Activated T-cell treated with anti-CD3 and anti-CD28 coated beads for 24 hours (primary cell): ENCODE results near the gene BMP2K.
"Not testable (repeated sequence)": the region's sequence is repeated elsewhere in the genome, so short reads cannot be mapped to it uniquely, and the experiment has no call there.

ENCODE experiments used
- DNase-seq: peaks from one replicate; pipeline ENCODE4 v3.0.0-alpha.2; 2020; ENCODE audit warnings: low read depth

Gene BMP2K

GRCh38 chr4:78864405-78865024 lies 88.4 kb downstream of the BMP2K start:
- no peak for DNase-seq

GRCh38 chr4:78865451-78865850 lies 89.3 kb downstream of the BMP2K start:
- DNase-seq, result no peak

DNA sequence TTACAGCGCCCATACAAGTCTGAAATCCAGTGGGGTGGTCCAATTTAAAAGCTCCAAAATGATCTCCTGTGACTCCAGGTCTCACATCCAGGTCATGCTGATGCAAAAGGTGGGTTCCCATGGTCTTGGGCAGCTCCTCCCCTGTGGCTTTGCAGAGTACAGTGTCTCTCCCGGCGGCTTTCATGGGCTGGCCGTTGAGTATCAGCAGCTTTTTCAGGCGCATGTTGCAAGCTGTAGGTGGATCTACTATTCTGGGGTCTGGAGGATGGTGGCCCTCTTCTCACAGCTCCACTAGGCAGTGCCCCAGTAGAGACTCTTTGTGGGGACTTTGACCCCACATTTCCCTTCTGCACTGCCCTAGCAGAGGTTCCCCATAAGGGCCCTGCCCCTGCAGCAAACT lies 92.6 kb downstream of the BMP2K start:
- not testable (repeated sequence) for DNase-seq

DNA sequence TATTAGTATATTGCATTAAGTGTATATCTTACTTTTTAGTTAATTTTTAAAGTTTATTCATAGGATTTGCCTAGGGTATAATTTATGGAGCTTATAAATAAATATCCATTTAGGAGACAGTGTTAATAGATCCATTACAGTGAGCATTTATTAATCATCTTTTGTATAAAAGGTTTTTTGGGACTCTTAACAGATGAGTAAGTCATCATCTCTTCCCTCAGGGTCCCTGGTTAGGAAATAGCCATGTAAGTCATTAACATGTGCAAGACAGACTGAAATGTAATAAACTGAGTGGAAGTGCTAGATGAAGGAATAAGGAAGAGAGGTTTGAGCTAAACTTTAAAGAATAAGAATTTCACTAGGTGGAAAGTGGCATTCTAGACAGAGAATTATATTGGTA lies 93.9 kb downstream of the BMP2K start:
- no peak for DNase-seq

GRCh38 chr4:78876568-78877320 lies 100.6 kb downstream of the BMP2K start:
- no peak for DNase-seq

- DNase-seq, result no peak
Observed at GRCh38 chr4:78878031-78878430, 101.9 kb downstream of the BMP2K start.

GRCh38 chr4:78880874-78881492 lies 104.8 kb downstream of the BMP2K start:
- DNase-seq, result no peak

DNA sequence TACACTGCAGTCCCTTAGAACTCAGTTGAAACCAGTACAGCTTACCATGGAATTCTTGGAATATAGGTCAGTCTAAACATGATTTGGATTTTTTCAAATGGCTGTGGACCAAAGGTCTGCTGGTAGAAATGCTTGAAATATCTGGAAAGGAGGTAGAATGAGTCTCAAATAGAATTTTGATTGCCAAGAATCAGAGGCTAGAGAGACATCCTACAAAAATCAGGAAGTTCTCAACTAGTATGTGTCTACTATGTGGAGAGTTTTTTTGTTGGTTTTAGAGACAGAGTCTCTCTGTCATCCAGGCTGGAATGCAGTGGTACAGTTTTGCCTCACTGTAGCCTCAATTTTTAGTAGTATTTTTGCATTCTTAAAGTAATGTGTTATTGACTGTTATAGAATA lies 109.4 kb downstream of the BMP2K start:
- no peak for DNase-seq

DNA sequence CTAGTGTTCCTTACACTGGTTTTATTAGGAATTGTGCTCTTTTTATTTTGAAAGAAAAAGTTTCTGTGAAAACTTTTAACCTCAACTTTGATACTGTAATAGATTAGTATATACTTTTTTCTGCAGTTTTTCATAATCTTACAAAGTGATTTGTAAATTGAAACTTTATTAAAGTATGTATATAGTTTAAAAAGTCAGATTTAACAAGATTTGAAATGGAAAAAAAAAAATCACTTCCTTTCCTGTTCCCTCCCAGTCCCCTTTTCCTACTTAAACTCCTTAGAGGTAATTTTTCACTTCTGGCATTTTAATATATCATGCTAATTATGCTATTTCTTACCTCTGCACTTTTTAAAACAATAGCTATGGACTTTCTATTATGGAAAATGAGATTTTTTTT lies 113.8 kb downstream of the BMP2K start:
- DNase-seq, result no peak

- no peak for DNase-seq
Observed at GRCh38 chr4:78899302-78899701, 123.2 kb downstream of the BMP2K start.

- no peak for DNase-seq
Observed at GRCh38 chr4:78901882-78902281, 125.7 kb downstream of the BMP2K start.

- DNase-seq, result no peak
Observed at GRCh38 chr4:78902298-78902697, 126.1 kb downstream of the BMP2K start.

GRCh38 chr4:78904143-78904542 lies 128.0 kb downstream of the BMP2K start:
- no peak for DNase-seq

- DNase-seq, result no peak
Observed at GRCh38 chr4:78907638-78908037, 131.5 kb downstream of the BMP2K start.

DNA sequence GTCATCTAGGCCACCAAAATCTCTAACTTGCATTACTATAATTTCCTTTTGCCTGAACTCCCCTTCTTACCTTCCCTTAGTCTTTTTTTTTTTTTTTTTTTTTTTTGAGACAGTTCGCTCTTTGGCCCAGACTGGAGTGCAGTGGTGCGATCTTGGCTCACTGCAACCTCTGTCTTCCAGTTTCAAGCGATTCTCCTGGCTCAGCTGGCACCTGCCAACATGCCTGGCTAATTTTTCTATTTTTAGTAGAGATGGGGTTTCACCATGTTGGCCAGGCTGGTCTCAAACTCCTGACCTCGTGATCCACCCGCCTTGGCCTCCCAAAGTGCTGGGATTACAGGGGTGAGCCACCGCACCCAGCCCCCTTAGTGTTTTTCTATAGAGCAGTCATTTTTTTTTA lies 132.8 kb downstream of the BMP2K start:
- not testable (repeated sequence) for DNase-seq

GRCh38 chr4:78910612-78911011 lies 134.5 kb downstream of the BMP2K start:
- no peak for DNase-seq

- DNase-seq, result no peak
Observed at GRCh38 chr4:78922207-78922606, 146.1 kb downstream of the BMP2K start.

DNA sequence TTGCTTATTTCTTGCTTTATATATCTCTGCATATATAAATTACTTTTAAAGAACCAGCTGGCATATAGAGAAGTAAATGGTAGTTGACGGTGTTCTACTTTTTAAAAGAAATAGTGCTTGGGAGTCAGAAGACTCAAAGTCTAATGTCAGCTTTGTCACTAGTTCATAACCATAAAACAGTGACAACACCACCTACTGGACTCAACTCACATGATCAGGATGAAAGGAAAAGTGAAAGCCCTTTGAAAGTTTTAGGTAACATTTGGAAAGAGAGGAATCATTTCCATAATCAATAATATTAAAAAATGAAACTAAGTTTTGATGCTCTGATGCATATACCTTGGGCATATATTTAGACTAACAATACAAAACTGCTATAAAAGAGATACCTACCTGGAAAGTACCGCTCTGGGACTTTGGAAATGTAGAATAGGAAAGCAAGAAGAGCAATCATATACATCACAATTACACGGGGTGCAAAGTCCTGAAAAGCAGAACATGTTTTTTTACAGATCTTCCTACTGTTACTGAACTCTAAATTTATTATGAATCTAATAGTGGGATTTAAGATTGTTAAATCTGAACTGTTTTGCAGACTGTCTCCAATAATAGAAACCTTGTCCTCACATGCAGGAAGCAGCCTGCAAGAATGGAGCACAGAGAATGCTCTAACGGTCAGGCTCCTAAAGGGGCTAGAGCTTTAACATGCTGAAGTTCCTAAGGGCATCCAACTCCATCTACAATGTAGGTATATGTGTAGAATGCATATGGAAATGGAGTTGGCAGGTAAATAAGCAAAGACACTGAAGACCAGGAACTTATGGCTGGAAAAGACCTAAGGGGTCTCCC lies 147.5 kb downstream of the BMP2K start:
- DNase-seq, result no peak

DNA sequence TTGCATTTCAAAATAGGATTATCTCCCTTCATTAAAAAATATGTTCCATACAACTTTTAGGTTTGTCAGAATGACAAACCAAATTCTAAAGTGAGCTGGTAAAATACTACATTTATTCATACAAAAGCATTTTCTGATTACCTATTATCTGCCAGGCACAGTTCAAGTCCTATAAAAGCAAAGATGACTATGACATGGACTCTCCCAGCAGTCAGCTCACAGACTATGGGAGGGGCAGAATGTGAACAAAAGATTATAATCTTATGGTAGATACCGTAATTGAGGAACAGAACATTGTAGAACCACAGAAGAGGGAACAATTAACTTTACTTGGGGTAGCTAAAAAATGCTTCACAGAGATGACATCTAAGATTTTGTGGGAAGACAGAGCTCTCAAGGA lies 150.7 kb downstream of the BMP2K start:
- no peak for DNase-seq

DNA sequence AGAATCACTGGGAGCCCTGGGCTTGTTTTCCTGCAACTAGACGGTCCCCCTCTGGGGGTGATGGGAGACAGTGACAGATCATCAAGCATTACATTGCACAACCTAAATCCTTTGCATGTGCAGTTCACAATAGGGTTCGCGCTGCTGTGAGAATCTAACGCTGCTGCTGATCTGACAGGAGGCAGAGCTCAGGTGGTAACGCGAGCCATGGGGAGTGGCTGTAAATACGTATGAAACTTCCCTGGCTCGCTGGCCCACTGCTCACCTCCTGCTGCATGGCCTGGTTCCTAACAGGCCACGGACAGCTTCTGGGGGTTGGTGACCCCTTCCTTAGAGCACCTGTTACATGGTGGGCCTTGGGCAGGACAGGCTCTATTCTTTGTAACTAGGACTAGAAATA lies 152.7 kb downstream of the BMP2K start:
- DNase-seq, result no peak

DNA sequence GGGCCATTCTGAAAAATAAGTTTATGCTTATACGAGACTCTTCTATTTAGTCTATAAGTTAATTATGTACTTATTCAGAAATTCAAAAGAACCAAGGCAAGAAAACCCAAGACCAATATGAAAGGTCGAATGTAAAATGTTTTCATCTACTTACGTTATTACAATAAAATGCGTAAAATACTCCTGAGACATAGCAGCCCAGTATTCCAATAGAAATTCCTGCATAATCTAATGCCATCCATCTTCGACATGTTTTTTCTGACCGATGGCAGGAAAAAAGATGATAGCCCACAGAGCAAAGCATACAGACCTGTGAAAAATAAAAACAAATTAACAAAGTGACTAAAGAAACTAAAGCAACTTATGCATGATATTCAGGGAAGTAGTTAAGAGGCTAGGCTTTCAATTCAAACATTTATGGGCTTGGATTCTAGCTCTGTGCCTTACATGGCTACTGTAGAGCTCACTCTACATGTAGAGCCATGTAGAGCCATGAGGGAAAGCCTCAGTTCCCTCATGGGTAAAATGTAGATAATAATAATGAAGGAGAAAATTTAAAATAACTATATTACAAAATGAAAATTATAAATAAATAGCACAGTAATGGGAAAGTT lies 154.0 kb downstream of the BMP2K start:
- DNase-seq, result no peak

DNA sequence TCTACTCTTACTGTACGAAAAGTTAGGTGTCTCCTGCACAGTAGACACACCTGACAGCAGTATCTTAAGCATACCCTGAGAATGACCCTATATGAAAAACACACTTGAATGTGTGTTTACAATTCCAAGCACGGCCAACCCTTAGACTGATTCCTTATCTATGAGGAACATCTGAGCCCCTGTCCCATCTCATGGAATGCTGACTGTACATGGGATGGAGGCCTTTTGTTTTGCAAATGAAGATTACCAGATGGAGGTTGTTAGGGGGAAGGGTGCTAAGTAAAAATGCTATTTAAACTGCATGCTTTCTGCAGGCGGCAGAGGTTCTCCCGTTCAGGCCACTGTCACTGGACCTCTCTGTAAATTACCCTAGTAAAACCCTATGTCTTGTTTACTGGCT lies 160.8 kb downstream of the BMP2K start:
- no peak for DNase-seq
